ENCODE data around the gene NKAIN2. TPM values are rescaled to one million over a fixed set of nuclear protein-coding genes. Genes with fewer than 3 reads are reported as not detected.
"Not testable (repeated sequence)": the region's sequence is repeated elsewhere in the genome, so short reads cannot be mapped to it uniquely, and the experiment has no call there.

NKAIN2 gene
- polyA plus RNA-seq, 1 donor from 2014 or later: not detected

GRCh38 chr6:123994891-123995635, 191.4 kb downstream of the NKAIN2 start:
- Mint-ChIP-seq H3K36me3 (peaks cover 3% of the 10 kb centered on the region), H3K9me3 (peaks cover 0 to 5% (median 0%) of the 10 kb centered on the region in 3 donors), H3K4me3 (no peak overlapping the region), H3K27me3 (no peaks in the 10 kb centered on the region), H3K4me1 (no peaks in the 10 kb centered on the region), H3K27ac (no peak overlapping the region)

GRCh38 chr6:123997223-123997622, 193.6 kb downstream of the NKAIN2 start:
- Mint-ChIP-seq H3K27me3 (no peaks in the 10 kb centered on the region), H3K27ac (no peak overlapping the region)

DNA sequence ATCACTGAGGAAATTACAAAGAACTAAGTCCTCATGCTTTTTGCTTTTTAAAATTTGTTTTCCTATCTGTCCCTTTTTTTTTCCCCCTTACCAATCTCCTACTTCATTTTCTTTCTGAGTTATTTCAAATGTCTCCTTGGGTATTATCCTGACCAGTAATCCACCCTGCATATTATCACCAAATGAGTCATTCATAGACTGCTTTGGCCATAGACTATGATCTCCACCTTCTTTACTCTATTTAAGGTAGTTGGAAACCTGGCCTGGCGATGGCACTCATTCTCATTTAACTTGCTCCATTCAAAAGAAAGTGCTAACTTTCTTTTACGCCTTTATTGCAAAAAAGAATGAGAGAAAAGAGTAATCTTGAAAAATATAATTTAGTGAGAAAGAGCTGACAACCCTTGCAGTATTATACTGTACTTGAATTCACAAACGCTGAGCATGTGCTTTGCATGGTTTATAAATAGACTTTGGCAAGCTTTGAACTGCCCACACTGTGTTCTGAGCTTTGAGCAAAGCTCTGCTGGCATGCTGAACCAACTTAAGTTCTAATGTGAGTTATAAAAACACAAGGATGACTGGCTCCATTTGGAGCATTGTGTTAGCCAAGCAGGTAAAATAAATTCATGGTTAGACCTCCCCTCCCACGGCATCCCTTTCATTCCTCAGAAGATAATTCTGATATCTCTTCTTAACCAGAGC, 198.9 kb downstream of the NKAIN2 start:
- no peak overlapping the region for H3K4me3 Mint-ChIP-seq
- no peak overlapping the region for H3K27ac Mint-ChIP-seq
- H3K27me3 Mint-ChIP-seq: no peaks in the 10 kb centered on the region
- peaks cover 0 to 11% (median 4%) of the 10 kb centered on the region in 3 donors for H3K9me3 Mint-ChIP-seq
- no peaks in the 10 kb centered on the region for H3K36me3 Mint-ChIP-seq
- peaks cover 0 to 1% (median 0%) of the 10 kb centered on the region in 3 donors for H3K4me1 Mint-ChIP-seq

More at GRCh38 chr6:123997223-123997622, 193.6 kb downstream of the NKAIN2 start:
- H3K4me1 Mint-ChIP-seq: no peaks in the 10 kb centered on the region
- peaks cover 0 to 5% (median 0%) of the 10 kb centered on the region in 3 donors for H3K9me3 Mint-ChIP-seq
- H3K36me3 Mint-ChIP-seq: peaks cover under 1% of the 10 kb centered on the region
- no peak overlapping the region for H3K4me3 Mint-ChIP-seq

DNA sequence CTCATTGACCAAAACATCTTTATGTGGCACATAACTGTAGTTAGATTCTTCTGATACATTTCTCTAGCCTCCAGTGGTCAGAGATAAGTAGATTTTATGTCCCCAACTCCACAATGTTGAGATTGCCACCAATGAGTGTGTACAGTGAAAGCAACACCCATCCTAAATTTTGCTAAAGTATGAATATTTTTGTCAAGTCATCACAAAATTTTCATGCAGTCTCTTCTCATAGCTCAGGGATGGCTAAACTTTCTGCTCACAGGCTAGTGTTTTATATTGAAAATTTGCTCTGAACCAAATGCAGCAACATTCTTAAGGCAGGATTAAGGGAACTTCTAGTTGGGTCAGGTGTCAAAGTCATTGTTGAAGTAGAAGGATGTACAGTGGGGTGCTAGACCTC, 203.6 kb downstream of the NKAIN2 start:
- H3K27ac Mint-ChIP-seq: no peak overlapping the region
- no peak overlapping the region for H3K4me3 Mint-ChIP-seq
- peaks cover 0 to 1% (median 0%) of the 10 kb centered on the region in 3 donors for H3K4me1 Mint-ChIP-seq
- H3K27me3 Mint-ChIP-seq: no peaks in the 10 kb centered on the region
- H3K9me3 Mint-ChIP-seq: peaks cover 0 to 16% (median 2%) of the 10 kb centered on the region in 3 donors
- H3K36me3 Mint-ChIP-seq: peaks cover 2% of the 10 kb centered on the region

- H3K4me1 Mint-ChIP-seq: no peaks in the 10 kb centered on the region
- peaks cover 0 to 16% (median 2%) of the 10 kb centered on the region in 3 donors for H3K9me3 Mint-ChIP-seq
- H3K36me3 Mint-ChIP-seq: peaks cover 2% of the 10 kb centered on the region
- no peak overlapping the region for H3K27ac Mint-ChIP-seq
- no peaks in the 10 kb centered on the region for H3K27me3 Mint-ChIP-seq
- H3K4me3 Mint-ChIP-seq: no peak overlapping the region
Measured at GRCh38 chr6:124008000-124008987, 204.6 kb downstream of the NKAIN2 start.

DNA sequence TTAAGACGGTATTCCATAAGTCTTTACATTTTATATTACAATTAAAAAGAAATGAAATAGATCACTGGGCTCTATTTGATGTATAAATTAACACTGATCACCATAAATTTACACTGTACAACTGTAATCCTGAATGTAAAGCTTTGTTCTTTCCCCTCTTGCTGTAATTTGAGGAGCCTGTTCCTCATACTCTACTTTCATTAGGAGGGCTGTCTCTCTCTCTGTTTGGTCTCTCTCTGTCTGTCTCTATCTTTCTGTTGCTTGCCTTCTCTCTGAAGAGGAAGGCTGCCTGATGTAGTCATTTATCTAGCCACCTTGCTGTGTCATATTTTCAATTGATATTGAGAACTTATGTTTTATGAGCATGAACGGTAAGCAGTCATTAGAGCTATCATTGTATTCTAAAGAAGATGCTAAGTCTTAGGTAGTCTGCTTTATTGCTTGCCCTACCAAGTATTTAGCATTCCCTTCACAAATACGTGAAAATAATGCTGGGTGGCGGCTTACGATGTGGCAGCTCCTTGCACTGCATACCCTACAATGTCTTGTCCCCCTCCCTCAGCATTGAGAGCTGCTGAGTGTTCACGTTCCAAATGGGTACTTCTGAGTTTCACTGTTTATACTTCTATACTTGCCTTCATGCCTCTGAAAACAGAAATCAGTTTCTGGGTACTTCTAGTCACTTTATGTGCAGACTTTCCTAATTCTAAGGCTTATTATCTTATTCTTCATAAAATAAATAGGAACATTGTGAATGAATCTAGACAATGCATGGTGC, 205.5 kb downstream of the NKAIN2 start:
- Mint-ChIP-seq H3K9me3 (peaks cover 0 to 11% (median 2%) of the 10 kb centered on the region in 3 donors), H3K4me3 (no peak overlapping the region), H3K36me3 (peaks cover 2% of the 10 kb centered on the region), H3K4me1 (no peaks in the 10 kb centered on the region), H3K27ac (no peak overlapping the region), H3K27me3 (no peaks in the 10 kb centered on the region)

- Mint-ChIP-seq H3K27ac (no peak overlapping the region), H3K27me3 (no peaks in the 10 kb centered on the region), H3K4me3 (no peak overlapping the region), H3K36me3 (peaks cover 2% of the 10 kb centered on the region), H3K9me3 (peaks cover 0 to 11% (median 2%) of the 10 kb centered on the region in 3 donors), H3K4me1 (no peaks in the 10 kb centered on the region)
Measured at GRCh38 chr6:124010574-124010973, 206.9 kb downstream of the NKAIN2 start.

DNA sequence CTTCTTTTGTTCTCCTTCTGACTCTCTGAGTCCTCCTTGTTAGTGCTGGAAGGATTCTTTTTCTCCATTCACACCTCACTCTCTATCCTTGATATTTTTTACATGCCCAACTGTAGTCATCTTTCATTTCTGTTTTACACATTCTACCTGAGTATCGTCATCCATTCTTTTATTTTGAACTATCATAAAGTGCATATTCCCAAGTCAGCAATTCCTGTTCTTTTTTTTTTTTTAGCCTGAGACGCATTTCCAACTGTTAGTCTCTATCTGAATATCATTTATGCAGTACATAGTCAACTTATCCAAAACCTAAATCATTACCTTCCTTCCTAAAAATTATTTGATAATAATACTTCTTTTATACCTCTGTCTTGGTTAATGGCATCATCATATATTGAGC, 207.5 kb downstream of the NKAIN2 start:
- Mint-ChIP-seq H3K4me1 (no peaks in the 10 kb centered on the region), H3K36me3 (peaks cover 2% of the 10 kb centered on the region), H3K27me3 (no peaks in the 10 kb centered on the region), H3K4me3 (no peak overlapping the region), H3K27ac (no peak overlapping the region), H3K9me3 (peaks cover 0 to 8% (median 0%) of the 10 kb centered on the region in 3 donors)

DNA sequence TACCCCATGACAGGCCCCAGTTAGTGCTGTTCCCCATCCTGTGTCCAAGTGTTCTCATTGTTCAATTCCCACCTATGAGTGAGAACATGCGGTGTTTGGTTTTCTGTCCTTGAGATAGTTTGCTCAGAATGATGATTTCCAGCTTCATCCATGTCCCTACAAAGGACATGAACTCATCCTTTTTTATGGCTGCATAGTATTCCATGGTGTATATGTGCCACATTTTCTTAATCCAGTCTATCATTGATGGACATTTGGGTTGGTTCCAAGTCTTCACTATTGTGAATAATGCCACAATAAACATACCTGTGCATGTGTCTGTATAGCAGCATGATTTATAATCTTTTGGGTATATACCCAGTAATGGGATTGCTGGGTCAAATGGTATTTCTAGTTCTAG, 218.4 kb downstream of the NKAIN2 start:
- H3K4me1 Mint-ChIP-seq, H3K27ac Mint-ChIP-seq, H3K27me3 Mint-ChIP-seq, H3K9me3 Mint-ChIP-seq, H3K4me3 Mint-ChIP-seq, H3K36me3 Mint-ChIP-seq: not testable (repeated sequence)

- Mint-ChIP-seq H3K9me3 (peaks cover 0 to 2% (median 2%) of the 10 kb centered on the region in 3 donors), H3K27ac (no peak overlapping the region), H3K27me3 (no peaks in the 10 kb centered on the region), H3K4me1 (no peaks in the 10 kb centered on the region), H3K4me3 (no peak overlapping the region), H3K36me3 (no peaks in the 10 kb centered on the region)
Measured at GRCh38 chr6:124022641-124023040, 219.0 kb downstream of the NKAIN2 start.

- Mint-ChIP-seq H3K4me1 (no peaks in the 10 kb centered on the region), H3K4me3 (no peak overlapping the region), H3K36me3 (no peaks in the 10 kb centered on the region), H3K27me3 (no peaks in the 10 kb centered on the region), H3K9me3 (peaks cover 0 to 2% (median 0%) of the 10 kb centered on the region in 3 donors), H3K27ac (no peak overlapping the region)
Measured at GRCh38 chr6:124026694-124027093, 223.0 kb downstream of the NKAIN2 start.

DNA sequence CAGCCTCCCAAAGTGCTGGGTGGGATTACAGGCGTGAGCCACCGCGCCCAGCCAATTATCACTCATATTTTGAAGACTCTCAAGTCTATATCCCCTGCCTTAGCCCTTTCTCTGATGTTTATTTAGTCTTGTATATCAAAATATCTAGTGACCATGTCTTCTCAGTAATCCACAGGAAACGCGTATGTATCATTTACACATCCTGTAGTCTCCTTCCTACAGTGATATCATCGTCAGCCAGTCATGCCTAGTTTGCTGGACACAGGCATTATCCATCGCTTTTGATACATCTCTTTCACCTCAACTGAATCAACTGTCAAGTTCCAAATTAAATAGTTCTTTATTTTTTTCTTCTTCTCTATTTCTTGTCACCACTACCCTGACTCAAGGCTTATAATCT, 223.7 kb downstream of the NKAIN2 start:
- H3K27me3 Mint-ChIP-seq: no peaks in the 10 kb centered on the region
- H3K9me3 Mint-ChIP-seq: peaks cover 0 to 2% (median 0%) of the 10 kb centered on the region in 3 donors
- H3K27ac Mint-ChIP-seq: no peak overlapping the region
- H3K4me3 Mint-ChIP-seq: no peak overlapping the region
- no peaks in the 10 kb centered on the region for H3K4me1 Mint-ChIP-seq
- no peaks in the 10 kb centered on the region for H3K36me3 Mint-ChIP-seq

DNA sequence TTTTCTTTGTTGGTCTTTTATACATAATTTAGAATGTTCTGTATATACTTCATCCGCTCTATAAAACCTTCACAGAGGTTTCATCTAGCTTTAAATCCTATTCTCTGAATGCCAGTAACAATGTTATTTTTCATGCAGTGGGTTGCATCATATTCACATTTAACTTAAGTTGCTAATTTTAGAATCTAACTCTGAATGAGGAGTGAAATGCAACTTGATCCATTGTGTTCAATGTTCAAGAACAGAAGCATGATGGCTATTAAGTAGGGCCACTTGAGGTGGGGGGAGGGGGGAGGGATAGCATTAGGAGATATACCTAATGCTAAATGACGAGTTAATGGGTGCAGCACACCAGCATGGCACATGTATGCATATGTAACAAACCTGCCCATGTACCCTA, 224.5 kb downstream of the NKAIN2 start:
- Mint-ChIP-seq H3K4me3 (no peak overlapping the region), H3K9me3 (peaks cover 0 to 4% (median 0%) of the 10 kb centered on the region in 3 donors), H3K36me3 (no peaks in the 10 kb centered on the region), H3K4me1 (no peaks in the 10 kb centered on the region), H3K27me3 (no peaks in the 10 kb centered on the region), H3K27ac (no peak overlapping the region)

DNA sequence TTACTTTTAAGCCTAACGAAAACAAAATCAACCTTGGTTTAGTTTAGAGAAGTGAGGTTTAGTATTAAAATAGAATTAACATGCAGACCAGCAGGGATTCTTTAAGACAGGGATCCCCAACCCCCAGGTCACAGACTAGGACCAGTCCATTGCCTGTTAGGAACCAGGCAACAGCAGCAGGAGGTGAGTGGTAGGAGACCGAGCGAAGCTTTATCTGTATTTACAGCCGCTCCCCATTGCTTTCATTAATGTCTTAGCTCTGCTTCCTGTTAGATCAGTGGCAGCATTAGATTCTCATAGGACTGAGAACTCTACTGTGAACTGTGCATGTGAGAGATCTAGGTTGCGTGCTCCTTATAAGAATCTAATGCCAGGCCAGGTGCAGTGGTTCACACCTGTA, 225.9 kb downstream of the NKAIN2 start:
- H3K27ac Mint-ChIP-seq: no peak overlapping the region
- no peaks in the 10 kb centered on the region for H3K27me3 Mint-ChIP-seq
- no peak overlapping the region for H3K4me3 Mint-ChIP-seq
- peaks cover 0 to 4% (median 0%) of the 10 kb centered on the region in 3 donors for H3K9me3 Mint-ChIP-seq
- H3K4me1 Mint-ChIP-seq: no peaks in the 10 kb centered on the region
- H3K36me3 Mint-ChIP-seq: no peaks in the 10 kb centered on the region

All from IgD-negative memory B cell (primary cell).